KMS-11 (cell line): ENCODE results near the gene LRRC63.

Experiments used
- H2AFZ ChIP-seq: fragments of 200-600 bp; sonication (generic); 2 replicates; pipeline ENCODE4 v1.6.1; 2016; ENCODE audit warnings: antibody characterized with exemption, mixed run types, low read depth
- H3K27ac ChIP-seq: fragments of 200-600 bp; sonication (generic); 2 replicates; pipeline ENCODE4 v1.6.1; 2016; ENCODE audit warnings: mild to moderate bottlenecking, mixed run types
- H3K27me3 ChIP-seq: fragments of 200-600 bp; sonication (generic); 2 replicates; pipeline ENCODE4 v1.6.1; 2017; ENCODE audit warnings: mild to moderate bottlenecking, low read depth, mixed run types, moderate library complexity; ENCODE audit not compliant: insufficient read depth
- H3K36me3 ChIP-seq: fragments of 200-600 bp; sonication (generic); 2 replicates; pipeline ENCODE4 v1.6.1; 2017; ENCODE audit warnings: mild to moderate bottlenecking, mixed run types; ENCODE audit not compliant: insufficient read depth
- H3K4me1 ChIP-seq: fragments of 200-600 bp; sonication (generic); 2 replicates; pipeline ENCODE4 v1.6.1; 2016; ENCODE audit warnings: mild to moderate bottlenecking, low read depth, mixed run types; ENCODE audit not compliant: poor library complexity, severe bottlenecking
- H3K4me2 ChIP-seq: fragments of 200-600 bp; sonication (generic); 2 replicates; pipeline ENCODE4 v1.7.0; 2016; ENCODE audit warnings: mild to moderate bottlenecking, mixed run types
- H3K4me3 ChIP-seq: fragments of 200-600 bp; sonication (generic); IDR thresholded peaks from 2 replicates; pipeline ENCODE4 v1.6.1; 2017; ENCODE audit warnings: low read depth, low read length, mixed read lengths; ENCODE audit not compliant: insufficient read depth
- H3K79me2 ChIP-seq: fragments of 200-600 bp; sonication (generic); 2 replicates; pipeline ENCODE4 v1.6.1; 2016; ENCODE audit warnings: low read depth, mixed run types; ENCODE audit not compliant: insufficient read depth
- H3K9ac ChIP-seq: fragments of 200-600 bp; sonication (generic); 2 replicates; pipeline ENCODE4 v1.6.1; 2016; ENCODE audit warnings: mild to moderate bottlenecking, mixed run types
- H4K20me1 ChIP-seq: fragments of 200-600 bp; sonication (generic); 2 replicates; pipeline ENCODE4 v1.6.1; 2016; ENCODE audit warnings: mild to moderate bottlenecking, mixed run types; ENCODE audit not compliant: insufficient read depth
- CTCF ChIP-seq: fragments of 200-600 bp; sonication (generic); conservative IDR thresholded peaks from 2 replicates; pipeline ENCODE4 v1.6.1; 2017; ENCODE audit warnings: low read depth, mild to moderate bottlenecking, antibody characterized with exemption, low read length, moderate library complexity, mixed read lengths

The LRRC63 gene

GRCh38 chr13:46178143-46178542 is 33.6 kb upstream of the LRRC63 start:
- no peak for TF ChIP-seq CTCF
- H3K4me2 ChIP-seq = no peak overlapping the region
- no peaks in the 10 kb centered on the region for H3K27me3 ChIP-seq
- H2AFZ ChIP-seq = no peak overlapping the region
- H3K4me1 ChIP-seq = peaks cover 64% of the 10 kb centered on the region
- no peaks in the 10 kb centered on the region for H3K36me3 ChIP-seq
- H3K27ac ChIP-seq = no peak overlapping the region
- no peaks in the 10 kb centered on the region for H3K79me2 ChIP-seq
- H3K4me3 ChIP-seq = no peak overlapping the region
- H3K9ac ChIP-seq = no peak overlapping the region
- no peaks in the 10 kb centered on the region for H4K20me1 ChIP-seq

GRCh38 chr13:46178821-46179220 is 32.9 kb upstream of the LRRC63 start:
- H3K27ac ChIP-seq = no peak overlapping the region
- H3K79me2 ChIP-seq = no peaks in the 10 kb centered on the region
- H3K4me3 ChIP-seq = no peak overlapping the region
- H3K36me3 ChIP-seq = no peaks in the 10 kb centered on the region
- peak overlapping the region; percentile 52 for H3K4me2 ChIP-seq
- peaks cover 58% of the 10 kb centered on the region for H3K4me1 ChIP-seq
- no peaks in the 10 kb centered on the region for H4K20me1 ChIP-seq
- no peak overlapping the region for H2AFZ ChIP-seq
- no peak overlapping the region for H3K9ac ChIP-seq
- TF ChIP-seq CTCF = no peak
- no peaks in the 10 kb centered on the region for H3K27me3 ChIP-seq

GRCh38 chr13:46179491-46179908 is 32.2 kb upstream of the LRRC63 start:
- peak overlapping the region; percentile 52 for H3K4me2 ChIP-seq
- no peak overlapping the region for H3K9ac ChIP-seq
- no peaks in the 10 kb centered on the region for H3K36me3 ChIP-seq
- H2AFZ ChIP-seq = no peak overlapping the region
- no peak overlapping the region for H3K4me3 ChIP-seq
- TF ChIP-seq CTCF = no peak
- no peaks in the 10 kb centered on the region for H4K20me1 ChIP-seq
- no peak overlapping the region; the same call in 1 of the 2 replicates for H3K27ac ChIP-seq
- peaks cover 59% of the 10 kb centered on the region for H3K4me1 ChIP-seq
- H3K79me2 ChIP-seq = no peaks in the 10 kb centered on the region
- H3K27me3 ChIP-seq = no peaks in the 10 kb centered on the region

- no peak overlapping the region for H3K27ac ChIP-seq
- H3K36me3 ChIP-seq = no peaks in the 10 kb centered on the region
- no peak for TF ChIP-seq CTCF
- no peaks in the 10 kb centered on the region for H3K27me3 ChIP-seq
- H3K4me1 ChIP-seq = peaks cover 61% of the 10 kb centered on the region
- no peaks in the 10 kb centered on the region for H4K20me1 ChIP-seq
- no peaks in the 10 kb centered on the region for H3K79me2 ChIP-seq
- H3K4me3 ChIP-seq = no peak overlapping the region
- no peak overlapping the region for H3K9ac ChIP-seq
- H3K4me2 ChIP-seq = peak overlapping the region; percentile 52; the same call in 1 of the 2 replicates
- H2AFZ ChIP-seq = no peak overlapping the region
Measured at GRCh38 chr13:46179969-46180763, 31.6 kb upstream of the LRRC63 start.
